GM19193 (cell line): ENCODE data around the gene TFAP2D.

Experiments used
- POLR2A ChIP-seq: IDR thresholded peaks from 4 replicates; pipeline ENCODE4 v1.6.1; 2011; ENCODE audit not compliant: insufficient read depth, insufficient read length; ENCODE audit errors: extremely low read depth

The TFAP2D gene

DNA sequence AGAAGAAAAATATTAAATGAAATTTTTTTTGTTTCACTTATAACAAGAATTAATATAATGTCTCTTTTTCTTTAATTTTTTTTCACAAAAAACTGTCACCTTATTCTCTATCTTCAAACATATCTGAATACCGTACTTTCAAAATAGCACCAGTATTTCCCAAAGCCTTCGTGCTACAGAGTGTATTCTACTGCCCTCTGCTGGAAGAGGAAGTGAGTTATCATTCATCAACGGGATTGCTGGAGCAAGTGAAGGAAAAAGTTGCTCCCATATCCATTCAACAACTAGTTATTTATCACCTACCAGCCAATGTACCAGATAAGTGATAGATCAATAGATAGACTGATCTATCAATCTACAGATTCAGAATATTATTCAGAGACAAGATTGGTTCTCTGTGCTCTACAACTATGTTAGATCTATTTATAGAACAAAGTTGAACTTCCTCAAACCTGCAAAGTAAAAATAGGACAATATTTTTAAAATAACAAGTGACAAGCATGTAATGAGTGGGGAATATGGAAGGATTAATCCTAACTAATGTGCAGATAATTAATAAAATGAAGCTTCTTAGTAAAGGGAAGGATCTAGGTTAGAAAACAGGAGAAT, 78.7 kb downstream of the TFAP2D start:
- TF ChIP-seq POLR2A, result no peak

DNA sequence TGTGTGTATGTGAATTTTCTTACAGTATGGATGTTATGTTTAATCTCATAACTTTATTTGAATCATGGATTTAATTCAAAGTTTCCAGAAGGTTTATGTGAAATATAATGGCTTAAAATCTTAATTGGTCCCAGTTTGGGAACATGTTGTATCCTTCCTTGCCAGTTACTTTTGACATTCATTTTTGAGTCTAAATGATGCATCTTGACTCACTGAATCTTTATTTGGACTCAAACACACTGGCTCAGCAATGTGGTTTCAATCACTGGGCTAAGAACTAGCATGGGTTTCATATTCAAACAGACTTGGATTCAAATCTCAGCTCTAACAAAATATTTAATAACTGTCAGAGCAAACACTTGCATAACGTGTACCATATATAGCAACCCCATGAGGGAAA, 79.4 kb downstream of the TFAP2D start:
- TF ChIP-seq POLR2A, result no peak

DNA sequence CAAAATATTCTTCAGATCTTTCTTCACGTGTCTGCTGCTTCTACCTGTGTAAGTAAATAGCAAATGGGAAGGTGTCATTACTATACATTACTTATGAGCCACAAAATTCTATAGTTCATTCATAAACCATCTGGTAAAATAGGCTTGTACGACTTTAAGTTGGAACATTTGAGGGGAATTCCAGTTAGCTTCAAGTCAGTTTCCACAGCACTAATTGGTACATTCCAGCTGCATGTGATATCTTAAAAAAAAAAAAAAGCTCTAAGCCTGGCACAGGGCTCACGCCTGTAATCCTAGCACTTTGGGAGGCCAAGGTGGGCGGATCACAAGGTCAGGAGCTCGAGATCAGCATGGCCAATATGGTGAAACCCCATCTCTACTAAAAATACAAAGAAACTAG, 82.2 kb downstream of the TFAP2D start:
- no peak for TF ChIP-seq POLR2A

DNA sequence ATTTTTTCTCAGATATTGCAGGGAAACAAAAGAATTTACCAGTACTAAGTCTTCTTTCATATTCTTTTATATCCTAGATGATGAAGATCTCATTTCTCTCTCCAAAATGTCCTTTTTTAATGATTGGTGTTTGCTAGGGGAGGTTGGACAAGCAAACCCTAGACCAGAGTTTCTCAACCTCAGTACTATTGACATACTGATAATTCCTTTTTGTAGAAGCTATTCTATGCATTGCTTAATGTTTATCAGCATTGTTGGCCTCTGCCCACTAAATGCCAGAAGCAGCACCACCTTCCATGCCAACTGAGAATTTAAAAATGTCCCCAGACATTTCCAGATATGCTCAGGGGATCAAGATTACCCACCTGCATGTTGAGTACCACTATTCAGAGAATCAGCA, 91.0 kb downstream of the TFAP2D start:
- no peak for TF ChIP-seq POLR2A

DNA sequence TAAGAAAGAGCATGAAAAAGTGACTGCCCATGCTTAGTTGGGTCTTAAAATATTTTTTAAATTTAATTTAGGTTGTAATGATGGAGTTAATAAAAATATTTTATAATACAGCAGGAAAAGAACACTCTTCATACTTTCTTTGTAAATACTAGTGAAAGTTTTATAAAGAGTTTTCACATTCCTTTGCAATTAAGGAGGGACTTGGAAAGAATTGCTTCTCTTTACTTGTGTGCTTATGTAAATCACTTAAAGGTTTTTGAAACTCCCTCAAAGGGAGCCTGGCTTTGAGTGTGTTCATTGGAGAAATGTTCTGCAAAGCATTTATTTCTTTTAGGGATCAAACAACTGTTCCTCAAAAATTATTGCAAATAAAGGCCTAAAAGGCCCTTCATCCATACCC, 93.7 kb downstream of the TFAP2D start:
- no peak for TF ChIP-seq POLR2A

DNA sequence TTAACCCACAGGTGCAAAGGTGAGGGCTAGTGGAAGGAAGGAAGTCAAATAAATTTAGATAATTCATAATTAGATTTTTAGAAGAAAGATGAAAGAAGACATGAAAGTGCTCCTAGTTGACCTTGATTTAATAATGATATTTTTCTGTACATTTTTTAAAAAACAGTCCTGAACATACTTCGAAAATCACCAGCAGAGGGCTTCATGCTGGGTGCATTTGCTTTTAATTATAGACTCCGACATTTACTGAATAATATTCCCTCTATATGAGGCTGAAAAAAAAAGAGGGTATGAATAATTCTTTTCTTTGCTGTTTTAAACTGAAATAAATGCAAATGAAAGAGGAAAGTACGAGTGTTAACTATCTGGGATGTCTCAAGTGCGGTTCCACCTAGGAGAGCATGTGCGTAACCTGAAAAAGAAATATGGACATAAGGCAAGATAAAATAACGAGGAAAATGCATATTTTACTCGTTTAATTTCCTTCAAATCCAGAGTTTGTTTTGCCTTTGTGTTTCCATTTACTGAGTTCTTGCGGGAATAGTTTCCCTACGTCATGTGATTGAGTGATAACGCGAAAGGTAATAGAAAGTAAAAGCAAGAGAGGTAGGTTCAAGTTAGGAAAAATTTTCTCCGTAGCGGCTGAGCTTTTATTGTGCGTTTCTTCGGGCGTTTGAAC, 102.2 kb downstream of the TFAP2D start:
- TF ChIP-seq POLR2A, result no peak

DNA sequence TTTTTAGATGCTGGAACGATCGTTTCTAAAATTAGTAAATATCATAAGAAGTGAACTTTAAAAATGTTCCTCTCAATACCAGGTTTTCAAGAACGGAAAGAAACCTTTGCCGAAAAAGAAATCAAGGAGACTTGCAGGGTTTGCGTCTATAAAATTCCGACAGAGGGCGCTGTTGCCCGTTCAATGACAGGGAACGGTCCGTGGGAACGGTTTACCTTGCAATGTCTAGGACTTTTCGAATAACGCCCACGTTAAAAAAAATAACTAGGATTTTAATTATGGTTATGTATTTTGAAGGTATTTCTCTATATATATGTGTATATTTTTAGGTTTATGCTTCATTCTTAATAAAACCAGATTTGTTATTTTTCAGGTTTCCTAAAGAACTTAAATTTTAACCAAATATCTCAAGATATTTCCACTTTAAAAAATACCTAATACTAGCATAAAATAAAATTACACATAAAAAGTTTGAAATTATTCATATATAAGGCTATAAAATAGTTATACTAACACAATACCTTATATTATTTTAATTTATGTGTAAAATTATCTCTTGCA, 102.9 kb downstream of the TFAP2D start:
- no peak for TF ChIP-seq POLR2A

DNA sequence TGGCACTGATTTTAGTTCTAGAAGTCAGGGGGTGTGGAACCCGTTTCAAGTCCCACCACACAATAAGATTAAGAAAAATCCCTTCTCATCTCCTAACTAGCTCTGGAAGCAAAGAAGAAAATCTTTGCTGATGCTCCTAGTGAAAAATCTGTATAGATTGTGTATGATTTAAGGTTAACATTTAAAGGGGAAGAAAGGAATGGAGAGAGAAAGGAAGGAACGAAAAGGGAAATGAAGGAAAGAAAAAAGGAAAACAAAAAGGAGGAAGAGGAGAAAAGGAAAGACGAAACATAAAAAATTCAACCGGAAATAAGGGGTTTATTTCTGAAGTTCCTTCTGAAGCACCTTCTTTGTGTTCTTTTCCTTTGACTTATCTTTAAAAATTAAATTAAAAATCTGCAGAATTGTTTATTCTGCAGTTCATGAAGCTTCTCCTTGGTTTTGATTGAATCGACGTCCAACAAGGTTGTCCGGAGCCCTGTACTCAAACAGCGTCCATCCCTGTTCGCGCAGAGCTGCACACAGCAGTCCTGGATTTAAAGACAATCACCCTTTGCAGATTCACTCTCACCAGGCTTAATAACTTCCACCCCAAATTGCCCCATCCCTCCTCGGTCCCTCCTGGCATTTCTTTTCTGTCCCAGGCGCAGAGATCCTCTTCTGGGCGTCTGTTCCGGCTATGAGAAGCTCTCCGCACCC, 103.8 kb downstream of the TFAP2D start:
- TF ChIP-seq POLR2A, result no peak

DNA sequence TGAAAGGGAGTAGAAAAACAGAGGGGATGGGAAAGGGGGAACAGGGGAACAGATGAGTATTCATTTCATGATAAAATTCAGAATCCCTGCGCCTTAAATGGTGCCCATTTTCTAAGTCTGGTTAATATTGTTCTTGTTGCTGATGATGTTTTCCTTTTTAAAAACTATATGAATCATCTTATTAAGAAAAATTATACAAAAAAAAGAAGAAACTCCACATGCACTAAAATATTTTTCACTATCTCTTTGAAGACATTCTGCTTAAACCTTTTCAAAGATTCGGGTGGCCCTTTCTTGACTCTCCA, 104.3 kb downstream of the TFAP2D start:
- no peak for TF ChIP-seq POLR2A

DNA sequence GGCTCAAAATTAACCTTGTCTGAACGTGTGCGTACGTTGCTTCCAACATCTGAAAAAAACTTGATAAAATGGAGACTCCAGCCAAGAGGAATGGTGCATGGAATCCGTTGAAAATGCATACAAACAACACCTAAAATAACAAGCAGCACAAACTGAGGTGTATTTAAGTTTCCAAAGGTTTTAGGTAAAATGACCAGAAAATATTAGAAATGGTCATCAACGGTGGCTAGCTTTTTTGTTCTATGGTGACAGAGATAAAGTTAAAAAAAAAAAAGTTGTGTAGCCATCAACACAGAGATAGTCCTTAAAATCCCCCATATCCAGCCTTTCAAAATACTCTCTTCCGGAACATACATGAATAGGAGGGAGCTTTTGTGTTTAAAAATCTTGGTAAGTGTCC, 104.7 kb downstream of the TFAP2D start:
- no peak for TF ChIP-seq POLR2A

DNA sequence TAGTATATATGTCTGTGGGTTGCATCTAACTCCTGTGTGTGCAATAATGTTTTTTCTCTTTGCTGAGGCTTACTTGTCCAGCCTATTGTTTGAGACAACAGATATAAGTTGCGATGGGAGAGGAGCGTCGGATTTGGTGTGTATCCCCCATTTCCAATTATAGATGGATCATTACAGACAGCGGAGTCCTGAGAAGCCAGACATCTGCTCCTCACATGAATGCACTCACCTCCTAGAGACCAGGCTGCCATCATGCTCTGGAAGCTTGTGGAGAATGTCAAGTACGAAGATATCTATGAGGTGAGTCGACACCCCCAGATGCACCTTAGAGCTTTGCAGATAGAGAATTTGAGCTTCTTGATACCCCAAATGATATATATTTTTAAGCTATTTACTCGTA, 105.3 kb downstream of the TFAP2D start, which contains the start of gene TFAP2B:
TFAP2B (plus strand) TSS at position 199 of the 400 bp plus-strand sequence; CDS start at position 220, 21 bp downstream.
- TF ChIP-seq POLR2A, result no peak

DNA sequence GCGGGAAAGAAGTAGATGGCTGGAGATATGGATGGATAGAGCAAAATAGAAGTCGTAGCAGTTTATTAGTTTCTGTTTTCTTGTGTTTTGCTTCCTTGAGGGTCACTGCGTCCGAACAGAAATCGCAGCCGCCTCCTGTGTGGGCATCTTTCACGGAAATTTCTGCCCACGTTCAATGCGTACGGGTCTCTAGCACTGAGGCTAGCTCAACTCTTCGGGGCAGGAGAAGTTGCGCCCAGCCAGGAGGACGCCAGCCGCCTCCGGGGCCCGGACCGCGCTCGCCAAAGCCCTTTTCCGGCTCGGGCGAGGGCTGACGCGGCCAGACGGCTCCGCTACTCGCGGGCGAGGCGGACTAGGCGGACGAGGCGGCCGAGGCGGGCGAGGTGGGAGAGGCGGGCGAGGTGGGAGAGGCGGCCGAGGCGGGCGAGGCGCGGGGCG, 106.2 kb downstream of the TFAP2D start:
- no peak for TF ChIP-seq POLR2A

DNA sequence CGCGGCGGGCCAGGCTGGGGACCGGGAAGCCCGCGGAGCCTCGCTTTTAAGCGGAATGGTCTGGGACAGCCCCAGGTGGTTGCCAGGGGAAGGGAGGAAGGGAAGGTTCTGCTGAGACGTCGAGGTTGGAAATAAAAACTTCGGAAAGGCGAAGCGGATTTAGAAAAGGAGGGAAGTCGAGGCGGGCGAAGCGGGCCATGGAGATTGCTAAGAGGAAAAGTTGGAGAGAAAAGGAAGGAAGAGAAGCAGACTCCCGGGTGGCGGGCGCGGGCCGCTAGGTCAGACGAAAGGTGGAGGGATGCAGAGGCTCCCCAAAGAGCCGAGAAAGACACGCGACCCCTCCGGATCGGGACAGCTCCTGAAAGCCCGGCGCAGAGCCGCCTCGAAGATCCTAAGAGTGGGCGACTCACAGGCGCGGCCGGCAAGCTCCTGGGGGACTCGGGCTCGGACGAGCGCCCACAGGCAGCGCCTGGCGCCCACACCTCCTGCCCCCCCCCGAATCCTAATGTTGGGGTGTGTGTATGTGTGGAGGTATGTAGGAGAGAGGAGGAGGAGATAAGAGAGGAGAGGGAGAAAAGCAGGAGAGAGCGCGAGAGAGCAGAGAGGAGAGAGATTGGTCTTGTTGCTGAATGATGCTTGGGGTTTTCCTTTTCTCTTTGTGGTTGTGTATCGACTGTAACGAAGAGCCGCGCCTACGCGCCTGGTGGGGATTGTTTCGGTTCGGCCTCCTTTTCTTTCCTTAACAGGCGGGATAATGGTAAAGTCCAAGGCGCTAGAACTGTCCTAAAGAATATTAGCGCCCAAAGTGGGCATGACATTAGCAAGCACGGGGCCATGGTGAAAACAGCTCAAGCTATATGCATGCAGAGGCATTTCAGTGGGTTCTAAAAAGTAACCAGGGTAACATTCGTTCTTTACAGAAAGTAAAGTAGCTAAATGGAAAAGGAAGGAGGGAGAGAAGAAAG, 106.9 kb downstream of the TFAP2D start:
- TF ChIP-seq POLR2A, result no peak

DNA sequence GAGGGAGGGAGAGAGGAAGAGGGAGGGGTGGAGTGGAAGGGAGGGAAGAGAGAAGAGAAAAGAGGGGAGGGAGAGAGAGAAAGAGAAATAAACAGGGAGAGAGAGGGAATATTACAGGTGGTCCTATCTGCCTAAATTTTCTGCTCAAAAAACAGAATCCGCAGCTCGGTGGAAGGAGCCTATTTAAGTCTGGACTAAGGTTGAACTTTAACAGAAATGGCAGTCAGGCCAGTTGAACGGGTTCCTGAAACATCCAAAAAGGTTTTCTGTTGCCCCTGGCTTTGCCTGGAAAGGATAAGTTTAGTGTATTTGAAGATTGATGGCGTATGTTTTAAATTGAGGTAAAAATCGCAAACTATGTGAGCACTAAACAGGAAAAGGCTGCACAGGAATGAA, 107.5 kb downstream of the TFAP2D start:
- TF ChIP-seq POLR2A, result no peak
